HG02763 (cell line): ENCODE measurements around the gene RAD51B.

Experiments
- ATAC-seq: cut with Tn5 transposase; IDR thresholded peaks from one replicate; pipeline ENCODE4 v1.9.1; 2021; ENCODE audit warnings: mild to moderate bottlenecking, moderate library complexity; ENCODE audit not compliant: unreplicated experiment

RAD51B gene

GRCh38 chr14:68612049-68612448 is 792.5 kb downstream of the RAD51B start:
- ATAC-seq = no peak

- ATAC-seq = no peak
Measured at GRCh38 chr14:68616221-68616902, 796.8 kb downstream of the RAD51B start.

GRCh38 chr14:68619790-68620574 is 800.4 kb downstream of the RAD51B start:
- ATAC-seq = no peak

GRCh38 chr14:68621400-68622365 is 802.1 kb downstream of the RAD51B start:
- no peak for ATAC-seq

- no peak for ATAC-seq
Measured at GRCh38 chr14:68622856-68623255, 803.3 kb downstream of the RAD51B start.

GRCh38 chr14:68623307-68623706 is 803.7 kb downstream of the RAD51B start:
- ATAC-seq = no peak

GRCh38 chr14:68623826-68624225 is 804.2 kb downstream of the RAD51B start:
- ATAC-seq = no peak

GRCh38 chr14:68624541-68625220 is 805.1 kb downstream of the RAD51B start:
- ATAC-seq = no peak

- ATAC-seq = no peak
Measured at GRCh38 chr14:68625366-68626090, 805.9 kb downstream of the RAD51B start.

GRCh38 chr14:68626386-68626785 is 806.8 kb downstream of the RAD51B start:
- ATAC-seq = no peak

- ATAC-seq = no peak
Measured at GRCh38 chr14:68627050-68627867, 807.7 kb downstream of the RAD51B start.

GRCh38 chr14:68627868-68628604 is 808.5 kb downstream of the RAD51B start:
- no peak for ATAC-seq

- ATAC-seq = no peak
Measured at GRCh38 chr14:68628605-68629310, 809.2 kb downstream of the RAD51B start.

GRCh38 chr14:68630081-68630571 is 810.5 kb downstream of the RAD51B start:
- ATAC-seq = no peak

- no peak for ATAC-seq
Measured at GRCh38 chr14:68630611-68631393, 811.2 kb downstream of the RAD51B start.

GRCh38 chr14:68631394-68632053 is 811.9 kb downstream of the RAD51B start:
- no peak for ATAC-seq
